ENCODE results near the gene PLCXD3.

The PLCXD3 gene

GRCh38 chr5:41277476-41278245 is 232.7 kb downstream of the PLCXD3 start:
- Histone ChIP-seq H3K23ac (ENCODE audit: low read length) (no peak overlapping the region), H2BK120ac (ENCODE audit: insufficient read depth, low read length, poor library complexity) (no peak overlapping the region), H3K9ac (ENCODE audit: low read length) (no peak overlapping the region), H3K4ac (ENCODE audit: low read depth, low read length) (no peak overlapping the region), H2AFZ (ENCODE audit: insufficient read depth, low read length, poor library complexity) (no peak overlapping the region), H3K9me3 (ENCODE audit: insufficient read depth, low read depth, low read length) (no peaks in the 10 kb centered on the region), H4K8ac (ENCODE audit: low read depth, low read length) (no peak overlapping the region), H3K18ac (ENCODE audit: low read length) (no peak overlapping the region), H2AK5ac (ENCODE audit: low read length) (no peak overlapping the region), H3K79me1 (ENCODE audit: low read length) (no peaks in the 10 kb centered on the region), H3K36me3 (ENCODE audit: control insufficient read depth in 1 of 2, insufficient read depth in 2 of 2, low read length in 2 of 2) (no peaks in the 10 kb centered on the region), H4K12ac (ENCODE audit: low read depth, low read length) (no peak overlapping the region), H3K79me2 (ENCODE audit: control insufficient read depth, insufficient read depth, low read length, poor library complexity) (no peaks in the 10 kb centered on the region), H3K4me2 (ENCODE audit: low read length) (no peak overlapping the region), H2BK5ac (ENCODE audit: low read depth, low read length, poor library complexity) (no peak overlapping the region), H3K27ac (ENCODE audit: low read depth, low read length) (no peak overlapping the region), H3K14ac (ENCODE audit: low read length) (no peak overlapping the region), H3K4me1 (ENCODE audit: control insufficient read depth in 1 of 2, insufficient read depth in 2 of 2, low read length in 2 of 2) (no peaks in the 10 kb centered on the region), H2BK12ac (ENCODE audit: low read length) (no peak overlapping the region), H3K4me3 (ENCODE audit: low read depth, low read length) (no peak overlapping the region), H4K91ac (ENCODE audit: low read depth, low read length) (no peak overlapping the region), H3K27me3 (ENCODE audit: insufficient read depth, low read length) (no peaks in the 10 kb centered on the region)
- no peak for DNase-seq
- WGBS (ENCODE audit: extremely low coverage, insufficient coverage, insufficient read length) = no CpG with 5 or more reads among the region's 4 CpGs

GRCh38 chr5:41275813-41276512 is 234.4 kb downstream of the PLCXD3 start:
- Histone ChIP-seq H3K27me3 (ENCODE audit: insufficient read depth, low read length) (no peaks in the 10 kb centered on the region), H3K79me1 (ENCODE audit: low read length) (no peaks in the 10 kb centered on the region), H3K23ac (ENCODE audit: low read length) (peak overlapping the region; percentile 73), H3K14ac (ENCODE audit: low read length) (no peak overlapping the region), H3K4me2 (ENCODE audit: low read length) (no peak overlapping the region), H3K9me3 (ENCODE audit: insufficient read depth, low read depth, low read length) (no peaks in the 10 kb centered on the region), H3K36me3 (ENCODE audit: control insufficient read depth in 1 of 2, insufficient read depth in 2 of 2, low read length in 2 of 2) (no peaks in the 10 kb centered on the region), H2BK5ac (ENCODE audit: low read depth, low read length, poor library complexity) (no peak overlapping the region), H3K27ac (ENCODE audit: low read depth, low read length) (no peak overlapping the region), H3K4me3 (ENCODE audit: low read depth, low read length) (no peak overlapping the region), H3K79me2 (ENCODE audit: control insufficient read depth, insufficient read depth, low read length, poor library complexity) (no peaks in the 10 kb centered on the region), H3K18ac (ENCODE audit: low read length) (no peak overlapping the region), H3K4ac (ENCODE audit: low read depth, low read length) (no peak overlapping the region), H2AK5ac (ENCODE audit: low read length) (no peak overlapping the region), H3K4me1 (ENCODE audit: control insufficient read depth in 1 of 2, insufficient read depth in 2 of 2, low read length in 2 of 2) (no peaks in the 10 kb centered on the region), H2BK12ac (ENCODE audit: low read length) (no peak overlapping the region), H3K9ac (ENCODE audit: low read length) (no peak overlapping the region), H2BK120ac (ENCODE audit: insufficient read depth, low read length, poor library complexity) (no peak overlapping the region), H4K8ac (ENCODE audit: low read depth, low read length) (no peak overlapping the region), H2AFZ (ENCODE audit: insufficient read depth, low read length, poor library complexity) (no peak overlapping the region), H4K91ac (ENCODE audit: low read depth, low read length) (no peak overlapping the region), H4K12ac (ENCODE audit: low read depth, low read length) (no peak overlapping the region)
- WGBS (ENCODE audit: extremely low coverage, insufficient coverage, insufficient read length) = no CpG with 5 or more reads among the region's 8 CpGs
- DNase-seq = no peak

- H3K79me1 ChIP-seq (ENCODE audit: low read length) = no peaks in the 10 kb centered on the region
- H3K79me2 ChIP-seq (ENCODE audit: control insufficient read depth, insufficient read depth, low read length, poor library complexity) = no peaks in the 10 kb centered on the region
- H3K36me3 ChIP-seq (ENCODE audit: control insufficient read depth in 1 of 2, insufficient read depth in 2 of 2, low read length in 2 of 2) = no peaks in the 10 kb centered on the region
- H2AK5ac ChIP-seq (ENCODE audit: low read length) = no peak overlapping the region
- no peak overlapping the region for H3K14ac ChIP-seq (ENCODE audit: low read length)
- DNase-seq = peak; percentile 11 to 78
- no peak overlapping the region for H3K4me2 ChIP-seq (ENCODE audit: low read length)
- no peak overlapping the region for H2BK12ac ChIP-seq (ENCODE audit: low read length)
- no peaks in the 10 kb centered on the region for H3K4me1 ChIP-seq (ENCODE audit: control insufficient read depth in 1 of 2, insufficient read depth in 2 of 2, low read length in 2 of 2)
- no peaks in the 10 kb centered on the region for H3K9me3 ChIP-seq (ENCODE audit: insufficient read depth, low read depth, low read length)
- no peak overlapping the region for H2BK120ac ChIP-seq (ENCODE audit: insufficient read depth, low read length, poor library complexity)
- no peak overlapping the region for H4K8ac ChIP-seq (ENCODE audit: low read depth, low read length)
- no peak overlapping the region for H3K4me3 ChIP-seq (ENCODE audit: low read depth, low read length)
- H3K27ac ChIP-seq (ENCODE audit: low read depth, low read length) = no peak overlapping the region
- H3K18ac ChIP-seq (ENCODE audit: low read length) = no peak overlapping the region
- no peak overlapping the region for H3K23ac ChIP-seq (ENCODE audit: low read length)
- WGBS (ENCODE audit: extremely low coverage, insufficient coverage, insufficient read length) = no CpG with 5 or more reads among the region's 2 CpGs
- no peaks in the 10 kb centered on the region for H3K27me3 ChIP-seq (ENCODE audit: insufficient read depth, low read length)
- no peak overlapping the region for H4K12ac ChIP-seq (ENCODE audit: low read depth, low read length)
- H4K91ac ChIP-seq (ENCODE audit: low read depth, low read length) = no peak overlapping the region
- no peak overlapping the region for H2BK5ac ChIP-seq (ENCODE audit: low read depth, low read length, poor library complexity)
- no peak overlapping the region for H3K4ac ChIP-seq (ENCODE audit: low read depth, low read length)
- H2AFZ ChIP-seq (ENCODE audit: insufficient read depth, low read length, poor library complexity) = no peak overlapping the region
- no peak overlapping the region for H3K9ac ChIP-seq (ENCODE audit: low read length)
Observed at GRCh38 chr5:41270423-41271251, 239.8 kb downstream of the PLCXD3 start.

- no peak overlapping the region for H2BK120ac ChIP-seq (ENCODE audit: insufficient read depth, low read length, poor library complexity)
- H3K36me3 ChIP-seq (ENCODE audit: control insufficient read depth in 1 of 2, insufficient read depth in 2 of 2, low read length in 2 of 2) = no peaks in the 10 kb centered on the region
- no peaks in the 10 kb centered on the region for H3K79me2 ChIP-seq (ENCODE audit: control insufficient read depth, insufficient read depth, low read length, poor library complexity)
- H3K4me3 ChIP-seq (ENCODE audit: low read depth, low read length) = no peak overlapping the region
- H3K27me3 ChIP-seq (ENCODE audit: insufficient read depth, low read length) = no peaks in the 10 kb centered on the region
- H3K23ac ChIP-seq (ENCODE audit: low read length) = no peak overlapping the region
- no peak overlapping the region for H2BK12ac ChIP-seq (ENCODE audit: low read length)
- H2AFZ ChIP-seq (ENCODE audit: insufficient read depth, low read length, poor library complexity) = no peak overlapping the region
- no peak overlapping the region for H4K12ac ChIP-seq (ENCODE audit: low read depth, low read length)
- no peak overlapping the region for H2AK5ac ChIP-seq (ENCODE audit: low read length)
- no peak overlapping the region for H3K4ac ChIP-seq (ENCODE audit: low read depth, low read length)
- H3K4me1 ChIP-seq (ENCODE audit: control insufficient read depth in 1 of 2, insufficient read depth in 2 of 2, low read length in 2 of 2) = no peaks in the 10 kb centered on the region
- H3K18ac ChIP-seq (ENCODE audit: low read length) = no peak overlapping the region
- H3K9ac ChIP-seq (ENCODE audit: low read length) = no peak overlapping the region
- no peak overlapping the region for H2BK5ac ChIP-seq (ENCODE audit: low read depth, low read length, poor library complexity)
- DNase-seq = no peak
- no peak overlapping the region for H4K91ac ChIP-seq (ENCODE audit: low read depth, low read length)
- WGBS (ENCODE audit: extremely low coverage, insufficient coverage, insufficient read length) = no CpG with 5 or more reads among the region's 1 CpG
- H3K27ac ChIP-seq (ENCODE audit: low read depth, low read length) = no peak overlapping the region
- no peak overlapping the region for H3K4me2 ChIP-seq (ENCODE audit: low read length)
- no peak overlapping the region for H3K14ac ChIP-seq (ENCODE audit: low read length)
- H3K79me1 ChIP-seq (ENCODE audit: low read length) = no peaks in the 10 kb centered on the region
- H3K9me3 ChIP-seq (ENCODE audit: insufficient read depth, low read depth, low read length) = no peaks in the 10 kb centered on the region
- H4K8ac ChIP-seq (ENCODE audit: low read depth, low read length) = no peak overlapping the region
Observed at GRCh38 chr5:41268894-41269293, 241.5 kb downstream of the PLCXD3 start.

Measured in trophoblast cell (in vitro differentiated cells and primary cell).